ENCODE results near the gene COL27A1. TPM values are rescaled to one million over a fixed set of nuclear protein-coding genes. Genes with fewer than 3 reads are reported as not detected.

Gene COL27A1
- total RNA-seq, 2 experiments from 2014 or later, result 8.4 to 9.7 TPM

DNA sequence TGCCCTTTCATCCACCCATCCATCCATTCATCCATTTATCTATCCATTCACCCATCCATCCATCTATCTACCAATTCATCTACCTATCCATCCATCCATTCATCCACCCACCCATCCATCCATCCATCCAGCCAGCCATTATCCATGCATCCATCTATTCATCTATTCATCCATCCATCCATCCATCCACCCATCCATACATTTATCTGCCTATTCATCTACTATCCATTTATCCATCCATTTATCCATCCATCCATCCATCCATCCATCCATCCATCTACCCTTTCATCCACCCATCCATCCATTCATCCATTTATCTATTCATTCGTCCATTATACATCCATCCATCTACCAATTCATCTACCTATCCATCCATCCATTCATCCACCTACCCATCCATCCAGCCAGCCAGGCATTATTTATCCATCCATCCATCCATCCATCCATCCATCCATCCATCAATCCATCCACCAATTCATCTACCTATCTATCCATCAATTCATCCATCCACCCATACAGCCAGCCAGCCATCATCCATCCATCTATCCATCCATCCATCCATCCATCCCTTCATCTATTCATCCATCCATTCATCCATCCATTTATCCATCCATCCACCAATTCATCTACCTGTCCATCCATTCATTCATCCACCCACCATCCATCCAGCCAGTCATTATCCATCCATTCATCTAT is 10.2 kb downstream of the COL27A1 start:
- intact Hi-C loops (cut with micrococcal nuclease), result no loop called here
- peaks cover 3% of the 10 kb centered on the region for H3K27me3 Mint-ChIP-seq
- no peak overlapping the region for H3K27ac Mint-ChIP-seq
- DNase-seq, result no peak
- TF ChIP-seq, protein P1, sequence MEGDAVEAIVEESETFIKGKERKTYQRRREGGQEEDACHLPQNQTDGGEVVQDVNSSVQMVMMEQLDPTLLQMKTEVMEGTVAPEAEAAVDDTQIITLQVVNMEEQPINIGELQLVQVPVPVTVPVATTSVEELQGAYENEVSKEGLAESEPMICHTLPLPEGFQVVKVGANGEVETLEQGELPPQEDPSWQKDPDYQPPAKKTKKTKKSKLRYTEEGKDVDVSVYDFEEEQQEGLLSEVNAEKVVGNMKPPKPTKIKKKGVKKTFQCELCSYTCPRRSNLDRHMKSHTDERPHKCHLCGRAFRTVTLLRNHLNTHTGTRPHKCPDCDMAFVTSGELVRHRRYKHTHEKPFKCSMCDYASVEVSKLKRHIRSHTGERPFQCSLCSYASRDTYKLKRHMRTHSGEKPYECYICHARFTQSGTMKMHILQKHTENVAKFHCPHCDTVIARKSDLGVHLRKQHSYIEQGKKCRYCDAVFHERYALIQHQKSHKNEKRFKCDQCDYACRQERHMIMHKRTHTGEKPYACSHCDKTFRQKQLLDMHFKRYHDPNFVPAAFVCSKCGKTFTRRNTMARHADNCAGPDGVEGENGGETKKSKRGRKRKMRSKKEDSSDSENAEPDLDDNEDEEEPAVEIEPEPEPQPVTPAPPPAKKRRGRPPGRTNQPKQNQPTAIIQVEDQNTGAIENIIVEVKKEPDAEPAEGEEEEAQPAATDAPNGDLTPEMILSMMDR (IDR thresholded peaks at IDR 0.05), result no peak
- H3K36me3 Mint-ChIP-seq (ENCODE audit: low read depth), result no peaks in the 10 kb centered on the region
- CTCF ChIA-PET, result no interaction called here
- no peak for ATAC-seq
- H3K4me1 Mint-ChIP-seq (ENCODE audit: low read depth), result peaks cover 7% of the 10 kb centered on the region
- no peaks in the 10 kb centered on the region for H3K9me3 Mint-ChIP-seq
- POLR2A ChIA-PET, result no interaction called here
- H3K4me3 Mint-ChIP-seq, result no peak overlapping the region

DNA sequence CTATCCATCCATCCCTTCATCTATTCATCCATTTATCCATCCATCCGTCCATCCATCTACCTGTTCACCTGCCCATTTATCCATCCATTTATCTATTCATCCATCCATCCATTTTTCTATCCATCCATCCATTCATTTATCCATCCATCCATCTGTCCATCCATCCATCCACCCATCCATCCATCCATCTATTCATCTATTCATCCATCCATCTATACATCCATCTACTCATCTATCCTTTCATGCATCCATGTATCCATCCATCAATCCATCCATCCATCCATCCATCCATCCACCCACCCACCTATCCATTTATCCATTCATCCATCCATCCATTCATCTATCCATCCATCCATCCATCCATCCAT is 10.8 kb downstream of the COL27A1 start:
- Mint-ChIP-seq H3K27me3 (peaks cover 3% of the 10 kb centered on the region), H3K4me3 (no peak overlapping the region), H3K27ac (no peak overlapping the region), H3K36me3 (ENCODE audit: low read depth) (no peaks in the 10 kb centered on the region), H3K4me1 (ENCODE audit: low read depth) (peaks cover 7% of the 10 kb centered on the region), H3K9me3 (no peaks in the 10 kb centered on the region)
- ChIA-PET POLR2A (no interaction called here), CTCF (no interaction called here)
- TF ChIP-seq, protein P1 (IDR thresholded peaks at IDR 0.05), result no peak
- intact Hi-C loops (cut with micrococcal nuclease), result no loop called here
- no peak for DNase-seq
- no peak for ATAC-seq

DNA sequence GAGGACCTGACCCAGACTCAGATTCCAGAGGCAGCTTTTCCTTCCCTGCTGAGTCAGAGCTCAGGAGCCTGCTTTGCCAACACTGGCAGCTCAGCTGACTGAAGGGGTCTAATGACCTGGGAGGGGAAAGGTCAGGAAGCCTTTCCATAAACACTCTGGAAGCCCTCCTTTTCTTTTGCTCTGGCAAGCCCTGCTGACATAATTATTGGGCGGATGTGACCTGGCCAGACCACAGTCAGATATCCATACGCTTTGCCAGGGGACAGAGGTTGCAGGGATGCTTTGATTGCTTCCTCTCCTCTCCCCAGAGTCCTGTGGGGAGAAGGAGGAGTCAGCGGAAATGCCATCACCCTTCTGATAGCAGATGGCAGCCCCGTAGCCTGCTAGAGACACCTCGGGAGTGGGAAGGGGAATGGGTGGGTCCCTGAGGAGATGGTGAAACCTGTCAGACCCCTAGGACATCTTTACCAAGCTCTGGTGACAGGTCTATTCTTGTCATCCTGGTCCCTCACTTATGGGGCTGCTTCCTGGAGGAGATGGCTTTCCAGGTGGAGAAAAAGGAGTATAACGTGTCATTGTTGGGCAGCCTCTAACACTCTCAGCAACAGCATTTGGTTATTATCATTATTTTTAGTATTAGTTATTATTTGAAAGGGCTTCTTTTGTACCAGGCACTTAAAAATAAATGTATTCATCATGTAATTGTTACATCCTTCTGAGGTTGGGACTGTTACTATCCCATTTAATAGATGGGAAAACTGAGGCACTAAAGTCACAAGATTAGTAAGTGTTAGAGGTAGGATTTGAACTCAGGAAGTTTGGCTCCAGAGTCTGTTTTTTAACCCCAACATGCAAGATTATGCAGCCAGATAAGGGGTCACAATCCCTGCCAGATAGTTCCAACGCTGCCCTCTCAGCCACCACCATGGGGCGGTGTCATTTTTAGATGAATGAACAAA is 11.6 kb downstream of the COL27A1 start:
- no peaks in the 10 kb centered on the region for H3K9me3 Mint-ChIP-seq
- ChIA-PET POLR2A (no interaction called here), CTCF (no interaction called here)
- intact Hi-C loops (cut with micrococcal nuclease), result no loop called here
- H3K4me3 Mint-ChIP-seq, result no peak overlapping the region
- no peak overlapping the region for H3K27ac Mint-ChIP-seq
- TF ChIP-seq, protein P1 (IDR thresholded peaks at IDR 0.05), result no peak
- ATAC-seq (no peak), DNase-seq (no peak)
- H3K27me3 Mint-ChIP-seq, result peaks cover 3% of the 10 kb centered on the region
- H3K4me1 Mint-ChIP-seq (ENCODE audit: low read depth), result peaks cover 7% of the 10 kb centered on the region
- H3K36me3 Mint-ChIP-seq (ENCODE audit: low read depth), result no peaks in the 10 kb centered on the region

DNA sequence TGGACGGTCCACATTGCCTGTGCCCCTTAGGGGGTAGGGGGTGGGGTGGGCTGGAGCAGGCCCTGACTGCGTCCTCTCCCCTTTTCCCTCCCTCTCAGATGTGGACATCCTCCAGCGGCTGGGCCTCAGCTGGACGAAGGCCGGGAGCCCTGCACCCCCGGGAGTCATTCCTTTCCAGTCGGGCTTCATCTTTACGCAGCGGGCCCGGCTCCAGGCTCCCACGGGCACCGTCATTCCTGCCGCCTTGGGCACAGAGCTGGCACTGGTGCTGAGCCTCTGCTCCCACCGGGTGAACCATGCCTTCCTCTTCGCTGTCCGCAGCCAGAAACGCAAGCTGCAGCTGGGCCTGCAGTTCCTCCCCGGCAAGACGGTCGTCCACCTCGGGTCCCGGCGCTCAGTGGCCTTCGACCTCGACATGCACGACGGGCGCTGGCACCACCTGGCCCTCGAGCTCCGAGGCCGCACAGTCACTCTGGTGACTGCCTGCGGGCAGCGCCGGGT is 12.3 kb downstream of the COL27A1 start:
- intact Hi-C loops (cut with micrococcal nuclease), result no loop called here
- POLR2A ChIA-PET, result no interaction called here
- no peaks in the 10 kb centered on the region for H3K9me3 Mint-ChIP-seq
- no peaks in the 10 kb centered on the region for H3K36me3 Mint-ChIP-seq (ENCODE audit: low read depth)
- no peak overlapping the region for H3K27ac Mint-ChIP-seq
- ATAC-seq, result no peak
- DNase-seq, result no peak
- H3K27me3 Mint-ChIP-seq, result peaks cover 3% of the 10 kb centered on the region
- no peak overlapping the region for H3K4me3 Mint-ChIP-seq
- CTCF ChIA-PET, result no interaction called here
- H3K4me1 Mint-ChIP-seq (ENCODE audit: low read depth), result peaks cover 7% of the 10 kb centered on the region
- TF ChIP-seq, protein P1 (IDR thresholded peaks at IDR 0.05), result no peak
